HG02885 (cell line): Measurements from ENCODE around the gene NRG2.

ENCODE experiments used
- ATAC-seq: cut with Tn5 transposase; IDR thresholded peaks from one replicate; pipeline ENCODE4 v1.9.1; 2021; ENCODE audit warnings: mild to moderate bottlenecking; ENCODE audit not compliant: unreplicated experiment, poor library complexity

The NRG2 gene

GRCh38 chr5:139888370-139888769, 154.7 kb downstream of the NRG2 start:
- no peak for ATAC-seq

DNA sequence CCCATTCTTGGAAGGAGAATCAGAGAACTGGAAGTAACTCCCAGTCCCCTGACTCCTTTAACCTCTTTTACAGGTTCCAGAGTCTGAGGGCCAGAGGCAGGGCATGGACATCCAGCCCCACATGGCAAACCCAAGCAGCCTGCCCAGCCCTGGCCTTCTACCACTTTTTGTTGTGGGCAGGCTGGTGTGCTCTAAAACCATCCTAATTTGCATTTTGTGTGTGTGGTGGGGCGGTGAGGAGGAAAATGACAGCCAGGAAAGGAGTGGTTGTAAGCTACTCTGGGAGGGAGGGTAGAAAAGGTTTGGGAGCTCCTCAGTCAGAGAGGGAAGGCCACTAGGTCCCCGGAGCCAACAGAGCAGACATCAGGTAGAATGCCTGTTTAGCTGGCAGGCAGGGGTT, 156.9 kb downstream of the NRG2 start:
- no peak for ATAC-seq

GRCh38 chr5:139885857-139886208, 157.3 kb downstream of the NRG2 start:
- no peak for ATAC-seq

DNA sequence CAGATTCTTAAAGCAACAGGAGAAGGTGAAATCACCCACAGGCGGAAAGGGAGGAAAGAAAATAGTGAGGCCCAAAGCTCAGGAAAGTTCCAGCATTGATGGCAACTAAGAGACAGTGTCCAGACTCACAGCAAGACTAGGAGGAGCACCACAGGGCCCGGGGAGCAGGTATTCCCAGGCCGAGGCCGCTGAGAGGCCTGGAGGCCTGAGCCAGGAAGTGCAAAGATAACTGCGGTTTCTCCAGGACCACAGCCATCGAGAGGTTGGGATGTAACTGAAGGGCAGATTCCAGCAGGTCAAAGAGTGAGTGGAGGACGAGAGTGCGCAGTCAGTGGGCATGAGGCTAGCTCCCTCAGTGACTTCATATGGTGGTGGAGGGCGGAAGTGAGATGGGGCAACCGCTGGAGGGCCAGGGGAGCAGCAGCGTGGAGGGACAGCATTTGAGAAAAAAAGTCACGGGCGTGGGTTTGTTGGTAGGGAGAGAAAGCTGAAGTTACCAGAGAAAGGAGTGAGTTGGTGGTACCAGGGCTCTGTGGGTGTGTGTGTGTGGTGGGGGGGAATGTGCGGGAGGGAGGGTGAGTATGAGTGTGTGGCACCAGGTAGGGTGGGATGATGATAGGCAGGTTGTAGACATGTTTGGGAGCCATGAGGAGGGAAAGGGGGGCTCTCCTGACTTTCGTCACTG, 157.8 kb downstream of the NRG2 start:
- ATAC-seq = no peak

DNA sequence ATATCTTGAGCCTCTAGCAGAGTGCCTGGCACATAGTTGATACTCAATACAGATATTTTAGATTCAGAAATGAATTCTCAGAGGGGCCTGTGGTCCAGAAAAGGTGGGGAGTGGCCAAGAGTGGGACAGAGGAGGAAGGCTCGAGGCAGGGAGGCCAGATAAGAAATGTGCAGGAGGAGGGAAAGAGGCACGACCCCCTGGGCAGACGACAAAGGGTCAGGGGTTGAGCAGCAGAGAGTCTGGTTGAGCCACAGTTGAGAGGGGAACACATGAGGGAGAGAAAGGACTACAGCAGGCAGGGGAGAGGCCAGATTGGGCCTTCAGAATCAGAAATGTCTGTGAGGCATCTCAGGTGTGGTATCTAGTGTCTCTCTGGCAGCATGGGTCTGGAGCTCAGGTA, 158.4 kb downstream of the NRG2 start:
- ATAC-seq = no peak

DNA sequence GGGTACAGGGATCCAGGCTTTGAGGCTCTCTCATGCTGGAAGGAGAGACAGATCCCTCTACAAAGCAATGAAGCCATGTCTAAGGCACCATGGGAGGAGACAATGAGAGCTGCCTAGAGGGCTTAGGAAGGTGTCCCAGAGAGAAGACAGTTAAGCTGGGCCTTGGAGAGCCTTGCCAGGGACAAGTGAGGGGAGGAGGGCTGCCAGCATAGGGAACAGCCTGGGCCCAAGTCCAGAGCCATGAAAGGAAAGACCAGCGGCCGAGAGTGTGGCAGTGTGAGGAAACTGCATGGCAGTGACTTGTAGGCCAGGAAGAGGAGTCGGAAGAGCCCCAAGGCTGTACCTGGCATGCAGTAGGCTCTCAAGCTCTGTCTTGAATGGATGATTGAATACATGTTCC, 159.0 kb downstream of the NRG2 start:
- ATAC-seq = no peak

GRCh38 chr5:139882961-139883539, 160.0 kb downstream of the NRG2 start:
- ATAC-seq = no peak

- no peak for ATAC-seq
These were observed 160.8 kb downstream of the NRG2 start for GRCh38 chr5:139882316-139882715.

- no peak for ATAC-seq
These were observed 161.9 kb downstream of the NRG2 start for GRCh38 chr5:139881143-139881733.

DNA sequence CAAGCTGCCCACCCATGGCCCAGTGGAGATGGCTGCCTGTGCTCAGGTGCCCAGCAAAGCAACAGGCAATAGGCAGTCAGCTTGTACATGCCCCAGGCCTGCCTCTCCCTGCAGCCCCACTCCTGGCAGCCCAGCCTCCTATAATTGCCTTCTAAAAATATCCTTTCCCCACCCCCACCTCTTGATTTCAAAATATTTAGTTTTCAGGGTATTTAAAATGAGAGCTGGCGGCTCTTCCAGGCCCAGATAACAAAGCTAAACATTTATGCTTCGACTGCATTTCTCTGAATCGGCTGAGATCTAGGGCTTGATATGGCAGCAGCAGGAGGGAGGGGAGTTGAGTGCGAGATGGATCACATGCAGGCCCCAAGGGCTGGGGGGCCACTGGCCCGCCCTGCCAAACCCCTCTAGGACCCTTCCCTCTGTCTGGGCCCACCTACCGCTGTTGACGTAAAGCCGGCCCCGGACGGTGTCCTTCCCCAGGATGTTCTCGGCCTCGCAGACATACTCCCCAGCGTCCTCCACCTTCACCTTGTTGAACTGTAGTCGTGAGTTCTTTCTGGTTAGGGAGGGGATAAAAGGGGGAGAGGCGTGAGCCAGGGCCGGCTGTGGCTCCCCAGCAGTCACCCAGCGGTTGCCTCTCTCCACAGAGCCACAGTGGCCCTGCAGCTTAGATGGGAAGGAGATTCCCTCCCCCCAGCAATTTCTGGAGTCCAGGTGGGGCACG, 162.5 kb downstream of the NRG2 start:
- ATAC-seq = no peak

- ATAC-seq = no peak
These were observed 165.0 kb downstream of the NRG2 start for GRCh38 chr5:139878093-139878492.

DNA sequence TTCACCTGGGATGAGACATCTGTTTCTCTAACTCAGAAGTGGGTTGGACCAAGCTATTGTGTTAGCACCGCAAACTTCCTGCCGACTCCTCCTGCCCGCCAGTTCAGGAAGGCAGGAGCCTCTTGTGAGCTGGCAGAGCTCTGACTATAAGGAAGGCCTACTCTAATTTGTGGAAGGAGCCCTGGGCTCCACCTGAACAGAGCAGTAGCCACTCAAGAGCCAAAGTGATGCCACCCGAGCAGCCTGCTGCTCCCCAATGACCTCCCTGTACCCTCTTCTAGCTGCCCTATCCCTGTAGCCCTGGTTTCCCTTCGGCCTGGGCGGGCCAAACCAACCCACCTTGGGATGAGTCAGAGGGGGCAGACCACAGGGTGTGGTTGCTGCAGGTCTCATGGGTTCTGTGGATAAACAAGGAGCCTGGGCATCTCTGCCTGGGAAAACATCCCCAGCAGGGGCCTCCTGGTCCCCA, 165.9 kb downstream of the NRG2 start:
- ATAC-seq = no peak

GRCh38 chr5:139875957-139876356, 167.1 kb downstream of the NRG2 start:
- no peak for ATAC-seq

DNA sequence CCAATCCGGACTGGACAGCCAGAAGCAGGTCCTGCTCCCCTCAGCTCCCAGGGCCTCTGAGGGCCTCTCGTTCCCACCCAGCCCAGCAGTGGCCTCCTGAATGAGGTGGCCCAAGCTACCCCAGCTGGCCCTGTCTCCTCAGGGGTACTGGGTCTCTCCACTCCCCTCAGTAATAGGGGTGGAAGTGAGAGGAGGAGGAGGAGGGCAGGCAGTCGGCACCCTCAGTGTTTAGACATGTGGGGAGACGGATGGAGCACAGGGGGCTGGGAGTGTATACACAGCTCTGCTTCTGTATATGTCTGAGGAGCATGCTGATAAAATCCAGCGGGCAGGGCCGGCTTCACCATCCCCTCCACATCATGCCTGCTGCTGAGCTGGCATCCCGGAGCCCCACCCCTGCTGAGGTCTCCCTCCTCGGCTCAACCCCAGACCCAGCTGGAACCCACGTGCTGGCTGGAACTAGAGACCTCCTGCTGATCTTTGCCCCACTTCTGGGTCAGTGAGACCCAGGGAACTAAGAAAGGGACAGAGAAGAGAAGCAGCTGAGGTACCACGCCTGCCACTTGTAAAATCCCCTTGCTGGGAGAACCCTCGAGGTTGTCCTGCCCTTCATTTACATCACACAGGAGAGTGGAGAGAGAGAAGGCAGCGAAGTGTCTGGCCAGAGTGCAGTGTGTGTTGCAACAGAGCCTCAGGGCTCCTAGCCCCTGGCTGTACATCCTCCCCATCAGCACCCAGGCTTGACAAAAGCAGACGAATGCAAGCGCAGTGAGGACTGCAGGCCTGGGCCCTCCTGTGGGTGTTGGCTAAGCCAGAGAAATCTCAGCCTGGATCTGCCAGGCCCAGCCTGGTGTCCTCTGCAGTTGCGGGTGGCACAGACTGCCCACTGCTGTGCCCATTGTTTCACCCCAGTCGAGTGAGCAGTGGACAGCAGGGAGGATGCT, 170.0 kb downstream of the NRG2 start:
- ATAC-seq = no peak

GRCh38 chr5:139872052-139872766, 170.9 kb downstream of the NRG2 start:
- ATAC-seq = no peak

- ATAC-seq = no peak
These were observed 171.5 kb downstream of the NRG2 start for GRCh38 chr5:139871614-139872013.

DNA sequence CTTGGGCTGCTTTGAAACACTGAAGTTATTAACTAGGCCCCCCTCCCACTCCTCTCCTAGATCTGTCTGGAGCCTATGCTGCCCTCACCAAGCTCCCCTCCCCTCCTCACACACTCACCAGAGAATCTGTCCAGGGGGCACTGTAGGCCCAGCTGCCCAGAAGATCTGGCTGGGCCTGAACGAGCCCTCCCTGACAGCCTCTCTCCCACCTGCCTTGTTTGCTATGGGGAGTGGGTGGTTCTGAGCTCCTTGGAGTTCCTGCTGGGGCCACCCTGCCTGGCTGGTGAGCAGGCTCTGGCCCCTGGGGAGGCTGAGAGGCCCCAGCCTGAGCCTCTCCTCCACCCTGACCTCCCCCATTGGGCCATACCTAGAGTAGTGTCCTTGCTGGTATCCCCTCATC, 172.4 kb downstream of the NRG2 start:
- no peak for ATAC-seq

DNA sequence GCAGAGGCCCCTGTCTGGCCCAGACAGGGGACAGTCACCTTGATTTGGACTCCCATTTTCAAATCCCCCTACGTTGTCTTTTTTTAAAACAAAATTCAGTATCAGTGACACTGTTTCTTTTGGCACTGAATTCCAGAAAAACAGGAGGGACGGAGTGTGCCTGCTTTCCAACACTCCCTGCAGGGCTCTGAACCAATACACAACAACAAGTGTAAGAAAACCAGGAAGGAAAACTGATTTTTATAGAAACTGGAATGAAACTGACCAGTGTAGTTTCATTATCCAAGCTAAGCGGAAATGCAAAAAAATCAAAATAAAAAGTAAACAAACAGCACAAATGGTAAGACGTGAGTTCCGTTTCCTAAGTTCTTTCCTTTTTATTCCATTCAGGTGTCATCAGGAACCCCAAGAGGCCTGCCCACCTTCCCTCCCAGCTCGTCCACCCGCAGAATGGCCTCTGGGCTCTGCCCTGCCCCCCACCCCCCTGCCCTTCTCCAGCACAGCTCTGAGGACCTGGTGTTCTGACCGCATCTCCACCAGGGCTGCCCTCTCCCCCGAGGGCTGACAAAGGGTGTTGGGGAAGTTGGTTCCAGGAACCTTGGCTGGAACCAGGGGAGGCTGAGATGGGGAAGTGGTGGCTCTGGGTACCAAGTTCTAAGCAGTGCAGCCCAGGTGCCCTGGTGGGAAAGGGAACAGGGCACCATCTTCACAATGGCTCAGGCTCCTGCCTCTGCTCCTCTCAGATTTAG, 173.9 kb downstream of the NRG2 start:
- ATAC-seq = no peak

DNA sequence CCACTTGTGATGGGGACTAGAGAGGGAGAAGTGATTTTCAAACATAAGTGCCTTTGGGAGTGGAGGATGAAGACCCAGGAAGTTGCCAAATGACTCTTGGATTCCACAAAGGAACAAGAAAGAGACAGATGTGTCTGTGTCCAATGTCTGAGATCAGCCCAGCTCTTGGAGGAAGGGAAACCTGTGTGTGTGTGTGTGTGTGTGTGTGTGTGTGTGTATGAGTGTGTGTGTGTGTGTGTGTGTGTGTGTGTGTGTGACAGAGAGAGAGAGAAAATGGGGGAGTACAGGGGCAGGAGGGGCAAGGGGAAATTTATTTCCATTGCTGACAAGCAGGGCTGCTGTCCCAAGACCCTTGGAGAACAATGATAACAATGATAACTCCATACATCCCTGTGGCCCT, 175.5 kb downstream of the NRG2 start:
- ATAC-seq = no peak
